H1 (cell line): Measurements from ENCODE around the gene SRXN1. TPM values are rescaled to one million over a fixed set of nuclear protein-coding genes. Genes with fewer than 3 reads are reported as not detected.

Experiments
- CTCF ChIA-PET: fragments of 300-600 bp; sonication (Branson Sonifier 250); formaldehyde crosslinking; loops from one replicate; lab custom pipeline; 2021; ENCODE audit not compliant: partially characterized antibody; lab: Charles Lee
- POLR2A ChIA-PET: fragments of 300-600 bp; sonication (Branson Sonifier 250); formaldehyde crosslinking; loops from one replicate; lab custom pipeline; 2021; ENCODE audit warnings: inconsistent platforms; ENCODE audit not compliant: partially characterized antibody; lab: Charles Lee
- DNase-seq, 2 experiments: peaks; one replicate each; pipeline versions ENCODE4 v3.0.0 to v3.0.0-alpha.2; 2010 to 2022; ENCODE audit warnings: low spot score in 2 of 2, low read depth in 1 of 2, mixed read lengths in 1 of 2
- FAIRE-seq: peaks from 2 replicates; lab custom pipeline; 2011; peaks lifted over from hg19 to GRCh38; lab: Jason Lieb, UNC
- H2AFZ ChIP-seq: 2 replicates; pipeline ENCODE4 v1.8.1; 2012; ENCODE audit warnings: low read length, inconsistent platforms
- H2AK5ac ChIP-seq: 2 replicates; pipeline ENCODE4 v1.6.1; 2013; ENCODE audit warnings: low read depth, low read length
- H2BK120ac ChIP-seq: replicated peaks from 2 replicates; pipeline ENCODE3; 2013; ENCODE audit warnings: low read depth, low read length, inconsistent platforms
- H2BK12ac ChIP-seq: 2 replicates; pipeline ENCODE4 v1.6.1; 2013; ENCODE audit warnings: low read depth, low read length
- H2BK15ac ChIP-seq: 2 replicates; pipeline ENCODE4 v1.6.1; 2013; ENCODE audit warnings: low read length
- H2BK20ac ChIP-seq: 2 replicates; pipeline ENCODE4 v1.6.1; 2013; ENCODE audit warnings: low read length
- H2BK5ac ChIP-seq: 2 replicates; pipeline ENCODE4 v1.6.1; 2013; ENCODE audit warnings: low read depth, low read length
- H3K14ac ChIP-seq: 2 replicates; pipeline ENCODE4 v1.6.1; 2013; ENCODE audit warnings: inconsistent platforms; ENCODE audit not compliant: insufficient read length
- H3K18ac ChIP-seq: 2 replicates; pipeline ENCODE4 v1.6.1; 2013; ENCODE audit warnings: low read length; ENCODE audit errors: extremely low read depth
- H3K23ac ChIP-seq: 2 replicates; pipeline ENCODE4 v1.6.1; 2013; ENCODE audit warnings: inconsistent platforms; ENCODE audit not compliant: insufficient read length
- H3K23me2 ChIP-seq: 2 replicates; pipeline ENCODE4 v1.6.1; 2013; ENCODE audit warnings: low read depth, low read length
- H3K27ac ChIP-seq: 2 replicates; pipeline ENCODE4 v1.6.1; 2011; ENCODE audit warnings: low read depth, low read length, inconsistent platforms
- H3K27me3 ChIP-seq, 4 experiments: replicated peaks in 1 of 4; 1 replicate in 1 of 4; 2 replicates in 3 of 4; pipeline versions ENCODE4 v1.6.1 to v1.8.1; 2011 to 2013; ENCODE audit warnings: low read length in 3 of 4, mild to moderate bottlenecking in 3 of 4, inconsistent platforms in 2 of 4, mixed read lengths in 2 of 4, moderate library complexity in 1 of 4; ENCODE audit not compliant: control insufficient read depth in 3 of 4, insufficient read depth in 3 of 4; ENCODE audit errors: extremely low read depth in 1 of 4
- H3K36me3 ChIP-seq, 4 experiments: 2 replicates each; pipeline versions ENCODE4 v1.6.1 to v1.8.1; 2011 to 2013; ENCODE audit warnings: mild to moderate bottlenecking in 4 of 4, low read length in 3 of 4, moderate library complexity in 2 of 4, control low read depth in 1 of 4, inconsistent platforms in 1 of 4; ENCODE audit not compliant: insufficient read depth in 4 of 4, control insufficient read depth in 2 of 4
- H3K4ac ChIP-seq: replicated peaks from 2 replicates; pipeline ENCODE3; 2013; ENCODE audit warnings: low read length, low read depth, mixed read lengths, inconsistent platforms; ENCODE audit not compliant: insufficient read length
- H3K4me1 ChIP-seq, 4 experiments: replicated peaks in 1 of 4; 1 replicate in 1 of 4; 2 replicates in 3 of 4; pipeline versions ENCODE4 v1.6.1 to v1.8.1; 2011 to 2013; ENCODE audit warnings: low read length in 3 of 4, inconsistent platforms in 2 of 4, mixed read lengths in 1 of 4; ENCODE audit not compliant: insufficient read depth in 4 of 4, control insufficient read depth in 3 of 4
- H3K4me2 ChIP-seq, 2 experiments: 2 replicates each; pipeline versions ENCODE4 v1.6.1 to v1.8.1; 2011 to 2013; ENCODE audit warnings: low read depth in 2 of 2, low read length in 2 of 2, control low read depth in 1 of 2, inconsistent platforms in 1 of 2, mild to moderate bottlenecking in 1 of 2; ENCODE audit not compliant: insufficient read depth in 1 of 2
- H3K4me3 ChIP-seq, 4 experiments: fragments of 200-600, 300-600 bp in 1 of 4; sonication (generic), shearing (Covaris generic), sonication (Bioruptor Twin) in 1 of 4; 2 replicates each; pipeline versions ENCODE4 v1.5.1 to v1.8.1; 2011 to 2016; ENCODE audit warnings: low read length in 4 of 4, low read depth in 3 of 4, control low read depth in 2 of 4, inconsistent platforms in 2 of 4, mild to moderate bottlenecking in 2 of 4, mixed read lengths in 1 of 4, moderate library complexity in 1 of 4; ENCODE audit not compliant: insufficient read depth in 2 of 4; ENCODE audit errors: extremely low read depth in 1 of 4
- H3K56ac ChIP-seq: replicated peaks from 2 replicates; pipeline ENCODE3; 2013; ENCODE audit warnings: low read depth, mild to moderate bottlenecking, mixed read lengths, low read length, inconsistent platforms; ENCODE audit not compliant: insufficient read length
- H3K79me1 ChIP-seq: 2 replicates; pipeline ENCODE4 v1.6.1; 2013; ENCODE audit warnings: low read depth, low read length, control low read depth
- H3K79me2 ChIP-seq, 2 experiments: 2 replicates each; pipeline versions ENCODE4 v1.6.1 to v1.8.1; 2012 to 2013; ENCODE audit warnings: low read length in 2 of 2, mild to moderate bottlenecking in 2 of 2, inconsistent platforms in 1 of 2; ENCODE audit not compliant: insufficient read depth in 2 of 2, control insufficient read depth in 1 of 2
- H3K9ac ChIP-seq, 4 experiments: replicated peaks in 1 of 4; 1 replicate in 1 of 4; 2 replicates in 3 of 4; pipeline versions ENCODE4 v1.6.1 to v1.8.1; 2011 to 2013; ENCODE audit warnings: low read depth in 3 of 4, low read length in 3 of 4, control low read depth in 2 of 4, mild to moderate bottlenecking in 2 of 4, moderate library complexity in 2 of 4, inconsistent platforms in 1 of 4; ENCODE audit errors: extremely low read depth in 1 of 4
- H3K9me3 ChIP-seq, 2 experiments: 2 replicates each; pipeline versions ENCODE4 v1.6.1 to v1.8.1; 2012 to 2013; ENCODE audit warnings: mild to moderate bottlenecking in 2 of 2, moderate library complexity in 2 of 2, control low read depth in 1 of 2, inconsistent platforms in 1 of 2, low read depth in 1 of 2, low read length in 1 of 2, mixed read lengths in 1 of 2; ENCODE audit not compliant: insufficient read depth in 2 of 2
- H4K20me1 ChIP-seq, 2 experiments: replicated peaks in 1 of 2; 2 replicates each; pipeline versions ENCODE3 to v1.8.1; 2011 to 2013; ENCODE audit warnings: inconsistent platforms in 2 of 2, low read length in 2 of 2, mild to moderate bottlenecking in 1 of 2; ENCODE audit not compliant: insufficient read depth in 2 of 2, control insufficient read depth in 1 of 2
- H4K5ac ChIP-seq: 2 replicates; pipeline ENCODE4 v1.6.1; 2013; ENCODE audit warnings: low read length, low read depth, mixed read lengths, inconsistent platforms; ENCODE audit not compliant: insufficient read length
- H4K8ac ChIP-seq: 2 replicates; pipeline ENCODE4 v1.8.0; 2013; ENCODE audit warnings: mild to moderate bottlenecking, moderate library complexity, low read length, inconsistent platforms; ENCODE audit not compliant: insufficient read depth; ENCODE audit errors: extremely low read depth
- H4K91ac ChIP-seq: replicated peaks from 2 replicates; pipeline ENCODE3; 2013; ENCODE audit warnings: low read length, mixed read lengths, inconsistent platforms; ENCODE audit not compliant: insufficient read length
- ATF2 ChIP-seq: IDR thresholded peaks from 2 replicates; pipeline ENCODE4 v1.6.1; 2012; ENCODE audit warnings: low read length, inconsistent platforms
- CTCF ChIP-seq, 3 experiments: IDR thresholded peaks; 1 replicate in 2 of 3; 2 replicates in 1 of 3; pipeline versions ENCODE4 v1.5.1 to v1.6.1; 2011; ENCODE audit warnings: low read length in 3 of 3, mild to moderate bottlenecking in 3 of 3, inconsistent platforms in 2 of 3, low read depth in 1 of 3, moderate library complexity in 1 of 3; ENCODE audit not compliant: insufficient read depth in 1 of 3; ENCODE audit errors: control extremely low read depth in 1 of 3
- E2F6 ChIP-seq: IDR thresholded peaks from 2 replicates; pipeline ENCODE4 v1.6.1; 2012; ENCODE audit warnings: inconsistent platforms
- POLR2A ChIP-seq, 2 experiments: IDR thresholded peaks; 1 replicate in 1 of 2; 2 replicates in 1 of 2; pipeline ENCODE4 v1.6.1; 2011; ENCODE audit warnings: low read depth in 2 of 2, low read length in 2 of 2, mild to moderate bottlenecking in 2 of 2; ENCODE audit errors: control extremely low read depth in 1 of 2
- RXRA ChIP-seq: IDR thresholded peaks from 2 replicates; pipeline ENCODE4 v1.6.1; 2011; ENCODE audit warnings: low read depth, mild to moderate bottlenecking, low read length, moderate library complexity; ENCODE audit not compliant: insufficient read depth
- SP2 ChIP-seq: IDR thresholded peaks from 2 replicates; pipeline ENCODE4 v1.6.1; 2012; ENCODE audit warnings: mild to moderate bottlenecking, low read length, inconsistent platforms
- TEAD4 ChIP-seq: IDR thresholded peaks from 2 replicates; pipeline ENCODE4 v1.6.1; 2012; ENCODE audit warnings: low read depth, low read length, inconsistent platforms, mixed read lengths
- WGBS, 2 experiments: shearing (Covaris generic) in 1 of 2; methylation state at CpG; one replicate each; pipeline versions ENCODE4 v1.1.6 to v1.1.7; 2013 to 2015; ENCODE audit warnings: low lambda C conversion rate in 2 of 2, mixed read lengths in 2 of 2, inconsistent platforms in 1 of 2, low coverage in 1 of 2, missing lambda C conversion rate in 1 of 2; ENCODE audit not compliant: insufficient replicate concordance in 2 of 2, insufficient coverage in 1 of 2, insufficient read length in 1 of 2; ENCODE audit errors: extremely low coverage in 1 of 2, missing lambda C conversion rate in 1 of 2; 5-methylcytosine and 5-hydroxymethylcytosine counted together
- polyA plus RNA-seq, 7 experiments: library from polyadenylated mRNA; depleted of rRNA in 3 of 7; stranded (reverse) in 5 of 7; unstranded in 2 of 7; fragments of >200 nt in 5 of 7; fragments of 200-250 nt in 2 of 7; gene quantifications; 1 replicate in 5 of 7; 2 replicates in 1 of 7; 4 replicates in 1 of 7; pipeline versions ENCODE4 v1.2.1 to v1.2.3, GENCODE V29; 2011 to 2013; ENCODE audit warnings: missing spikeins in 2 of 7, mixed read lengths in 2 of 7
- total RNA-seq: library from RNA; stranded (reverse); fragmentation: NEBNext Ultra II Directional; extraction: Animal tissue kit (Norgen Biotek cat#: 25700); gene quantifications from 2 replicates; pipeline ENCODE4 v1.2.1, GENCODE V29; 2021

Gene SRXN1
- total and polyA plus RNA-seq, 2 of the 8 experiments (the other 6 are each of a cell fraction or from before 2014, with no cell fraction given) = 12.2 to 15.8 TPM

GRCh38 chr20:676315-676937 is 23.4 kb upstream of the SRXN1 start:
- Histone ChIP-seq H3K23me2 (peaks cover 13% of the 10 kb centered on the region; the same call in 1 of the 2 replicates), H2BK120ac (no peak overlapping the region), H2BK12ac (peak overlapping the region; percentile 94; the same call in 1 of the 2 replicates), H3K4me2 (peak overlapping the region; percentile 96 to 99), H3K4me1 (peaks cover 0 to 13% (median 7%) of the 10 kb centered on the region in 4 experiments; a peak in 5 of 7 replicates), H3K4ac (no peak overlapping the region), H3K27me3 (peaks cover 3 to 38% (median 32%) of the 10 kb centered on the region in 4 experiments), H3K9ac (peak overlapping the region in 2 of 4 experiments; percentile 17 to 25; a peak in 2 of 7 replicates), H3K79me1 (no peaks in the 10 kb centered on the region), H2BK5ac (peak overlapping the region; percentile 56; the same call in 1 of the 2 replicates), H4K20me1 (no peaks in the 10 kb centered on the region), H3K9me3 (no peaks in the 10 kb centered on the region), H2AK5ac (no peak overlapping the region), H3K36me3 (no peaks in the 10 kb centered on the region), H3K18ac (peak overlapping the region; percentile 48), H3K56ac (no peak overlapping the region), H3K27ac (no peak overlapping the region), H3K4me3 (peak overlapping the region; percentile 48 to 92 (median 58)), H4K91ac (no peak overlapping the region), H4K8ac (peak overlapping the region; percentile 90), H3K14ac (no peak overlapping the region), H3K79me2 (no peaks in the 10 kb centered on the region), H3K23ac (no peak overlapping the region), H2BK20ac (peak overlapping the region; percentile 95; the same call in 1 of the 2 replicates), H2AFZ (peak overlapping the region; percentile 67; the same call in 1 of the 2 replicates), H4K5ac (no peak overlapping the region), H2BK15ac (no peak overlapping the region; the same call in 1 of the 2 replicates)
- CTCF ChIA-PET = interaction anchor here (0.7 to 14.1 kb wide), 6 partner anchors 10 to 51 kb away, joined by 3 to 116 read pairs (median 4); no protein-coding TSS in a partner anchor
- POLR2A ChIA-PET = interaction anchor here (0.7 to 1.8 kb wide), 4 partner anchors 11 to 52 kb away, joined by 3 to 7 read pairs (median 3); no protein-coding TSS in a partner anchor
- DNase-seq (peak in 1 of 2 experiments; percentile 64), FAIRE-seq (no peak)
- 7% methylated on average over 16 of the region's 24 CpGs; no CpG with 5 or more reads in 1 of the 2 experiments for WGBS, 2 experiments
- no peak for TF ChIP-seq TEAD4
- no peak for TF ChIP-seq CTCF (IDR thresholded peaks at IDR 0.05; ENCODE audit: control extremely low read depth in 1 of 3, insufficient read depth in 1 of 3, low read depth in 1 of 3, low read length in 3 of 3)
- TF ChIP-seq POLR2A (IDR thresholded peaks at IDR 0.05; ENCODE audit: control extremely low read depth in 1 of 2, low read depth in 2 of 2, low read length in 2 of 2) = no peak
- TF ChIP-seq ATF2 = no peak
- TF ChIP-seq SP2 = no peak
- TF ChIP-seq RXRA = no peak
- TF ChIP-seq E2F6 = peak; percentile 67; the same call in 1 of the 2 replicates
